ENCODE measurements around the gene CHCHD3. TPM values are rescaled to one million over a fixed set of nuclear protein-coding genes. Genes with fewer than 3 reads are reported as not detected.
"Not testable (repeated sequence)": the region's sequence is repeated elsewhere in the genome, so short reads cannot be mapped to it uniquely, and the experiment has no call there.

CHCHD3 gene
- total and polyA plus RNA-seq, 2 donors: 22.5 to 56.6 TPM

DNA sequence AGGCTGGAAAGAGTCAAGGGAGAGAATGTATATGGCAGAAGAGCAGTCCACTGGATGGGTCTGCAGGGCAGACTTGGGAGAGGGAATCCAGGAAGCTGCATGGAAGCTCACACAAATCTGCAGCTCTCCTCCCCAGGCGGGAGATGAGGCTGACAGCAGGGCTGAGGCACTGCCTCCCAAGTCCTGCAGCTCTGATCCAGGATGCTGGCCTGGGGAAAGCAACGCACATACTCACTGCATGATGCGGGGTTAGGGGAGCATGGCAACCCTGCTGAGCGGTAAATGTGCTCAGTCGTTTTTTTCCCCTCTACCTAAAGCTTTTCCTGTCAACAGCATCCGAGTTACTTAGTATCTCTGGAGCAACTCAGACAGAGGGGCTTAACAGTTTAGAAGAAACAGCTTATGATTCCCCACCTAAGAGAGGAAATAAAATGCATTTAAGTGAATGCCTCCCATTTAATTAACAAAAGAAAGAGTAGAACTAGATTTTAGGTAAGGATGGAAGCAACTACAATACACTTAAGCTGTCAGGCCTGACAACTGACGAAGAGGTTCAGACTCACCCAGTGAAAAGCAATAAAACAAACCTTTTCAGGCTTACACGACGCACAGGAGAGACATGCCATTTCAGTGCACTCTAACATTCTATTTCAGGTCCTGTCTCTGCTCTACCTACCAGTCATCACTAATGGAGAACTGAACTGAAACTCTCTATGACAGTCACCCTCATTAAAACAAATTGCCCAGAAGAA, 37.0 kb downstream of the CHCHD3 start:
- Histone ChIP-seq H3K36me3 (ENCODE audit: control insufficient read depth in 2 of 2, insufficient read depth in 2 of 2, low read length in 1 of 2) (no peaks in the 10 kb centered on the region), H3K27ac (ENCODE audit: low read depth in 1 of 2, low read length in 1 of 2) (no peak overlapping the region)
- WGBS: 98% methylated on average over 9 of the region's 9 CpGs

DNA sequence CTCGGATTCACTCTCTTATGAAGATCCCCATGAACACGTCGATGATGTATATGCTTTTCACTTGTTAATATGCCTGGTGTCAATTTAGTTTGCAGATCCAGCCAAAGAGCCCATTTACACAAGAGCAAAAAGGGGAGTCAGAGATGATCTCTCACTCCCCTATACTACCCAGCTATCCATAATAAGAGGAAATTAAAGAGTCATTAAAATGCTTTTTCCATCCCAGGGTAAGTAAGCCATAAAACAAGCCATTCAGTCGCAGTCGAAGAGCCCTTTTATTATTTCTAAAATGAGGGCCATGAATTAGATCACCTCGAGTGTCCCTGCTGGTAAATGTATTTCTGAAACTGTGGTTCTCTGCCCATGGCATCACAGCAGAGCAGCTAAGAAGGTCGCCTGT, 41.2 kb downstream of the CHCHD3 start:
- Histone ChIP-seq H3K36me3 (ENCODE audit: control insufficient read depth in 2 of 2, insufficient read depth in 2 of 2, low read length in 1 of 2) (no peaks in the 10 kb centered on the region), H3K4me3 (ENCODE audit: low read length in 2 of 2) (no peak overlapping the region), H3K27me3 (ENCODE audit: control insufficient read depth in 2 of 2, insufficient read depth in 1 of 2, low read length in 1 of 2) (no peaks in the 10 kb centered on the region), H3K9me3 (ENCODE audit: control insufficient read depth in 2 of 2, insufficient read depth in 1 of 2, low read length in 1 of 2) (no peaks in the 10 kb centered on the region), H3K4me1 (ENCODE audit: control insufficient read depth in 2 of 2, insufficient read depth in 2 of 2, low read length in 2 of 2) (no peaks in the 10 kb centered on the region), H3K27ac (ENCODE audit: low read depth in 1 of 2, low read length in 1 of 2) (no peak overlapping the region)
- DNase-seq (ENCODE audit: low read depth in 6 of 9, low spot score in 9 of 9): no peak
- WGBS: 99% methylated on average over 7 of the region's 7 CpGs

More for the DNA sequence above, 37.0 kb downstream of the CHCHD3 start:
- Histone ChIP-seq H3K9me3 (ENCODE audit: control insufficient read depth in 2 of 2, insufficient read depth in 1 of 2, low read length in 1 of 2) (no peaks in the 10 kb centered on the region), H3K4me1 (ENCODE audit: control insufficient read depth in 2 of 2, insufficient read depth in 2 of 2, low read length in 2 of 2) (no peaks in the 10 kb centered on the region), H3K27me3 (ENCODE audit: control insufficient read depth in 2 of 2, insufficient read depth in 1 of 2, low read length in 1 of 2) (no peaks in the 10 kb centered on the region), H3K4me3 (ENCODE audit: low read length in 2 of 2) (no peak overlapping the region)
- DNase-seq (ENCODE audit: low read depth in 6 of 9, low spot score in 9 of 9): no peak

DNA sequence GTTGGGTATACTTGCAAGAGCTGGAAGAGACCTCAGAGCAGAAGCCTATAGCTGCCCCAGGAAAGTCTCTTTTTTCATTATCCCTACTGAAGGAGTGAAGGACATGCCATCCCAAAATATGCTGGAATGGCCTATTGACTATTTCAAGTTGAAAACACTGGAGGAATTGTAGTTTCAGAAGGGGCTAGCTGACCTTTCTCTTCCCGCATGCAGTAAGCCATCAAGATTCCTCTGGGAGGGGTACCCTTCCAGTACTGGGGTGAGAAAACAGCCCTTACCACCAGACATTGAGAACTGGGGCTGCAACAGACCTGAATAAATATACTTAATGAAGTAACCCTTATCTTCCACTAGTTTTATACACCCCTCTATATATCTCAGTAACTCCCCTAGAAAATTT, 41.7 kb downstream of the CHCHD3 start:
- Histone ChIP-seq H3K27me3 (ENCODE audit: control insufficient read depth in 2 of 2, insufficient read depth in 1 of 2, low read length in 1 of 2) (no peaks in the 10 kb centered on the region), H3K36me3 (ENCODE audit: control insufficient read depth in 2 of 2, insufficient read depth in 2 of 2, low read length in 1 of 2) (no peaks in the 10 kb centered on the region), H3K4me3 (ENCODE audit: low read length in 2 of 2) (no peak overlapping the region), H3K27ac (ENCODE audit: low read depth in 1 of 2, low read length in 1 of 2) (no peak overlapping the region), H3K4me1 (ENCODE audit: control insufficient read depth in 2 of 2, insufficient read depth in 2 of 2, low read length in 2 of 2) (no peaks in the 10 kb centered on the region), H3K9me3 (ENCODE audit: control insufficient read depth in 2 of 2, insufficient read depth in 1 of 2, low read length in 1 of 2) (no peaks in the 10 kb centered on the region)
- DNase-seq (ENCODE audit: low read depth in 6 of 9, low spot score in 9 of 9): no peak
- 100% methylated on average over 1 of the region's 1 CpG for WGBS

DNA sequence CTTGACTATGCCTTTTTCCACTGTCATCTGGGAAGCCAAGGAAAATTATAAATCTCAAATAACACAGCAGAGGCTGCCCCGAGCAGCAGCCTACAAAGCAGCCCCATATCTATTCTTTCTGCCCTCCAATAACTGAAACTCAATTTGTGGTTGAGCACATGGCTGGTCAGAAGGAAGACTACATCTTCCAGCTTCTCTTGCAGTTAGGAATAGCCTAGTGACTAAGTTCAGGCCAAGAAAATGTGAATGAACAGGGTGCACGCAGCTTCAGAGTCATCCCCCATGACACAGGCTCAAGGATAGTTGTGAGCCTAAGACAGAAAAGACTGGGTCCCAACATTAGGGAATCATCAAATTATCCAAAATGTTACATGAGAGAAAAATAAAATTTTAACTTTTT, 42.3 kb downstream of the CHCHD3 start:
- Histone ChIP-seq H3K36me3 (ENCODE audit: control insufficient read depth in 2 of 2, insufficient read depth in 2 of 2, low read length in 1 of 2) (no peaks in the 10 kb centered on the region), H3K27ac (ENCODE audit: low read depth in 1 of 2, low read length in 1 of 2) (no peak overlapping the region), H3K9me3 (ENCODE audit: control insufficient read depth in 2 of 2, insufficient read depth in 1 of 2, low read length in 1 of 2) (no peaks in the 10 kb centered on the region), H3K4me3 (ENCODE audit: low read length in 2 of 2) (no peak overlapping the region), H3K27me3 (ENCODE audit: control insufficient read depth in 2 of 2, insufficient read depth in 1 of 2, low read length in 1 of 2) (no peaks in the 10 kb centered on the region), H3K4me1 (ENCODE audit: control insufficient read depth in 2 of 2, insufficient read depth in 2 of 2, low read length in 2 of 2) (no peaks in the 10 kb centered on the region)
- 98% methylated on average over 2 of the region's 2 CpGs for WGBS
- no peak for DNase-seq (ENCODE audit: low read depth in 6 of 9, low spot score in 9 of 9)

DNA sequence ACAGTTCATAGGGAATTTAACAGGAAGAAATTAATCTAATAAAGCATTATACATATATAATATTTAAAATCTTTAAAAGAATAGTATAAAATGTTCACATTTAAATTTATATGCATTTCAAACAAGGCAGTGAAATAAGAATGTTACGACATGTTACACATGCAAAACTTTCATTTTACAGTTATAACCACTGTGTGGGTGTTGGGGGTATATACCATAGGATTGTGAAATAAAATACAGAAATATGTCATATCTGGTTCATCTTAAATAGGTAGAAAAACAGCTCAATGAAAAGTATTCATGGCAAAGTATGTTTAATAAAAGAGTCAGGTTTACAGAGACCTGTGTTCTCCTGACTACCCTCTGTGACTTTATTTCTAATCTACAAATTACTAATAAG, 45.6 kb downstream of the CHCHD3 start:
- Histone ChIP-seq H3K9me3 (ENCODE audit: control insufficient read depth in 2 of 2, insufficient read depth in 1 of 2, low read length in 1 of 2) (no peaks in the 10 kb centered on the region), H3K36me3 (ENCODE audit: control insufficient read depth in 2 of 2, insufficient read depth in 2 of 2, low read length in 1 of 2) (no peaks in the 10 kb centered on the region), H3K4me3 (ENCODE audit: low read length in 2 of 2) (no peak overlapping the region), H3K27ac (ENCODE audit: low read depth in 1 of 2, low read length in 1 of 2) (no peak overlapping the region), H3K27me3 (ENCODE audit: control insufficient read depth in 2 of 2, insufficient read depth in 1 of 2, low read length in 1 of 2) (no peaks in the 10 kb centered on the region), H3K4me1 (ENCODE audit: control insufficient read depth in 2 of 2, insufficient read depth in 2 of 2, low read length in 2 of 2) (no peaks in the 10 kb centered on the region)
- DNase-seq (ENCODE audit: low read depth in 6 of 9, low spot score in 9 of 9): no peak
- 97% methylated on average over 1 of the region's 1 CpG for WGBS

DNA sequence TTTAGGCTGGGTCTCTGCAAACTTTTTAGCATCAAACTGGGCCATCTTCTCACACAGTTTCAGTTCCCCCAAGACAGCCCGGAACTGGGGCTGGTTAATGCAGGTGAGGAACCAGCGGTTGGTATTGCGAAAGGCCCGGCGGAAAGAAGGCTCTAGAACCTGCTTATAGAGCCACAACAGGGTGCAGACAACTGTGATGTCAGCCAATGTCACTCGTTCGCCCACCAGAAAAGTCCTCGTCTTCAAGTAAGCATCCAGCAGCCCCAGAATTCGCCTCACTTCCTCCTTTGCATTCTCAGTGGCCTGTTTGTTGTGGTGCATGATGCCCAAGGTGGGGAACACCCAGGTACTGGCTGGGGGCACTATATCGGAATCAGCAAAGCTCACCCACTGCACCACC, 46.6 kb downstream of the CHCHD3 start:
- not testable (repeated sequence) for H3K27ac ChIP-seq (ENCODE audit: low read depth in 1 of 2, low read length in 1 of 2); H3K4me3 ChIP-seq (ENCODE audit: low read length in 2 of 2); H3K4me1 ChIP-seq (ENCODE audit: control insufficient read depth in 2 of 2, insufficient read depth in 2 of 2, low read length in 2 of 2); H3K27me3 ChIP-seq (ENCODE audit: control insufficient read depth in 2 of 2, insufficient read depth in 1 of 2, low read length in 1 of 2); H3K36me3 ChIP-seq (ENCODE audit: control insufficient read depth in 2 of 2, insufficient read depth in 2 of 2, low read length in 1 of 2); H3K9me3 ChIP-seq (ENCODE audit: control insufficient read depth in 2 of 2, insufficient read depth in 1 of 2, low read length in 1 of 2); DNase-seq (ENCODE audit: low read depth in 6 of 9, low spot score in 9 of 9)
- 96% methylated on average over 10 of the region's 10 CpGs for WGBS

DNA sequence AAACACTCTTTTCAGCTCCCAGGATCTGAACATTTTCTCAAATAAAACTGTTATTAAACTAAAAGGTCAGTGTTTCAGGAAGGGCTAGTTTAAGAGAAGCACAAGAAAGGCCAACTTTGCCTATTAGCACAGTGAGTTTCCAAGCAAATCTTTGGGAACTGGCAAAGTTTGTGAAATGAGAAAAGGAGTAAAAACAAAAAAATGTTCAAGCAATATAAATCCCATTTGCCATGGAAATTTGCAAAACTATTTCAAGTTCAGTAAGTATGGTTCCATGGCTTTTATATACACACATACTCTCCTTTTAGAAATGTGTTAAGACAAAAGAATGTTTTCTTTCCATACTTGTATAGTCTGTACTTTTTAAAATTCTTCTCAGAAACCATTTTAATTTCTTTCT, 51.5 kb downstream of the CHCHD3 start:
- DNase-seq (ENCODE audit: low read depth in 6 of 9, low spot score in 9 of 9): no peak
- no peak overlapping the region for H3K4me3 ChIP-seq (ENCODE audit: low read length in 2 of 2)
- H3K27ac ChIP-seq (ENCODE audit: low read depth in 1 of 2, low read length in 1 of 2): no peak overlapping the region
- no peaks in the 10 kb centered on the region for H3K36me3 ChIP-seq (ENCODE audit: control insufficient read depth in 2 of 2, insufficient read depth in 2 of 2, low read length in 1 of 2)
- no peaks in the 10 kb centered on the region for H3K27me3 ChIP-seq (ENCODE audit: control insufficient read depth in 2 of 2, insufficient read depth in 1 of 2, low read length in 1 of 2)
- H3K4me1 ChIP-seq (ENCODE audit: control insufficient read depth in 2 of 2, insufficient read depth in 2 of 2, low read length in 2 of 2): peaks cover 3 to 4% of the 10 kb centered on the region in 2 donors
- H3K9me3 ChIP-seq (ENCODE audit: control insufficient read depth in 2 of 2, insufficient read depth in 1 of 2, low read length in 1 of 2): no peaks in the 10 kb centered on the region

DNA sequence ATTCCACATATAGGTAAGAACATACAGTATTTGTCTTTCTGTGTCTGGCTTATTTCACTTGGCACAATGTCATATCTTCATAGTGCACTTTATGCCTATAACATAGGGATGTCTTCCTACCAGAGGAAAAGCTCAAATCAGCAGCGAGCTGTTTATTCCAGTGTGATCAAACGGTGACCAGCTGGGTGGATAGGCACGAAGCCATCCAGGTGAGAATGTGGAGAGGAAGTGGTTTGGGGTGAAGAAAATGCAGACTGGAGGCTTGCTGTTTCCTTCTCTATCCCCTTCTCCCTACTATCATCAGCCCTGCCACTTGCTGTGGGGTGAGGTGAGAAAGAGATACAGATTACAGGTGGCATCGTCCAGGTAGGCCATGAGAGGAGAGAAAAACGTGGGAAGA, 52.4 kb downstream of the CHCHD3 start:
- WGBS: 53% methylated on average over 5 of the region's 5 CpGs
- Histone ChIP-seq H3K27me3 (ENCODE audit: control insufficient read depth in 2 of 2, insufficient read depth in 1 of 2, low read length in 1 of 2) (no peaks in the 10 kb centered on the region), H3K9me3 (ENCODE audit: control insufficient read depth in 2 of 2, insufficient read depth in 1 of 2, low read length in 1 of 2) (no peaks in the 10 kb centered on the region), H3K36me3 (ENCODE audit: control insufficient read depth in 2 of 2, insufficient read depth in 2 of 2, low read length in 1 of 2) (no peaks in the 10 kb centered on the region), H3K4me1 (ENCODE audit: control insufficient read depth in 2 of 2, insufficient read depth in 2 of 2, low read length in 2 of 2) (peaks cover 3 to 4% of the 10 kb centered on the region in 2 donors), H3K4me3 (ENCODE audit: low read length in 2 of 2) (no peak overlapping the region), H3K27ac (ENCODE audit: low read depth in 1 of 2, low read length in 1 of 2) (no peak overlapping the region)
- peak in 3 of 9 donors; percentile 2 to 22 (median 4) for DNase-seq (ENCODE audit: low read depth in 6 of 9, low spot score in 9 of 9)

DNA sequence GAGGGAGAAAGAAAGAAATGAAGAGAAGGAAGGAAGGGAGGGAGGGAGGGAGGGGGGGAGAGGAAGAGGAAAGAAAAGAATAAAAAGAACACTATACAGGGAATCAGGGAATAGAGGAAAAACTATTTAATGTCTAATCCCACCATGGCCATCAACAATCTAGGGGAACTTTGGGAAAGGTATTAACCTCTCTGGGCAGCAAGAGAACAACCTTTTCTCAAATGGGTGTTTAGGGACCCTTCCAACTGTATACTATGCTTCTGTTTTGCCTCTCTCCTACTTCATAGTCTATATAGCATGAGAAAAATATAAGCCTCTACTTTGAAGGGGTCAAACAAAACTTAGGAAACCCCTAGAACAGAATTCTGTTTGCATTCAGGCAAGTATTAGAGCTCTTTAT, 54.5 kb downstream of the CHCHD3 start:
- DNase-seq (ENCODE audit: low read depth in 6 of 9, low spot score in 9 of 9): no peak
- Histone ChIP-seq H3K27me3 (ENCODE audit: control insufficient read depth in 2 of 2, insufficient read depth in 1 of 2, low read length in 1 of 2) (no peaks in the 10 kb centered on the region), H3K4me3 (ENCODE audit: low read length in 2 of 2) (no peak overlapping the region), H3K36me3 (ENCODE audit: control insufficient read depth in 2 of 2, insufficient read depth in 2 of 2, low read length in 1 of 2) (no peaks in the 10 kb centered on the region), H3K4me1 (ENCODE audit: control insufficient read depth in 2 of 2, insufficient read depth in 2 of 2, low read length in 2 of 2) (peaks cover 3 to 4% of the 10 kb centered on the region in 2 donors), H3K9me3 (ENCODE audit: control insufficient read depth in 2 of 2, insufficient read depth in 1 of 2, low read length in 1 of 2) (no peaks in the 10 kb centered on the region), H3K27ac (ENCODE audit: low read depth in 1 of 2, low read length in 1 of 2) (no peak overlapping the region)
